NCI-H128 (cell line): ENCODE data around the gene GPA33.
"Not testable (repeated sequence)": the region's sequence is repeated elsewhere in the genome, so short reads cannot be mapped to it uniquely, and the experiment has no call there.

Source experiments
- DNase-seq: peaks from one replicate; lab custom pipeline; 2025; ENCODE audit not compliant: unreplicated experiment; lab: John Stamatoyannopoulos, UW

The GPA33 gene

GRCh38 chr1:167059045-167059808, 30.9 kb downstream of the GPA33 start:
- peak; percentile 67 for DNase-seq

DNA sequence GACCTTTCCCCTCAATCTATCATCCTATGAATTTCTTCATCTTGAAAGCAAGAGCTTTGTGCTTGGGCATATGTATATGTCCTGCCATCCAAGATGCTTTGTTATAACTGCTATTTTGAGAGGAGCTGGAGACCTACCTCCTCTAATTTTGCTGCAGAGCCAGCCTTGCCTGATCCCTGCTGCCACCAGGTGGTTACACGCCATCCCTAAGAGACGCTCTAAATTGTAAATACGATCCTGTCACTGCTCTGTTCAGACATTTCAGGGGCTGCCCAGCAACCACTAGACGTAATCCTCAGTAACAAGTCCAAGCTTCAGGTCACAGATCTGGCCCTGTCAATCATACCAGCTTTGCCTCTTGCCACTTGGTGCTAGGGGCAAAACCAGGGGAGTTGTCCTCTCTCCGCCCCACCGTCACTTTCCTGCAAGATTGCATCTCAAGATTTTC, 32.9 kb downstream of the GPA33 start:
- DNase-seq, result peak; percentile 60

GRCh38 chr1:167056529-167057231, 33.5 kb downstream of the GPA33 start:
- no peak for DNase-seq

GRCh38 chr1:167054946-167055630, 35.1 kb downstream of the GPA33 start:
- no peak for DNase-seq

- no peak for DNase-seq
Observed at GRCh38 chr1:167054531-167054930, 35.6 kb downstream of the GPA33 start.

DNA sequence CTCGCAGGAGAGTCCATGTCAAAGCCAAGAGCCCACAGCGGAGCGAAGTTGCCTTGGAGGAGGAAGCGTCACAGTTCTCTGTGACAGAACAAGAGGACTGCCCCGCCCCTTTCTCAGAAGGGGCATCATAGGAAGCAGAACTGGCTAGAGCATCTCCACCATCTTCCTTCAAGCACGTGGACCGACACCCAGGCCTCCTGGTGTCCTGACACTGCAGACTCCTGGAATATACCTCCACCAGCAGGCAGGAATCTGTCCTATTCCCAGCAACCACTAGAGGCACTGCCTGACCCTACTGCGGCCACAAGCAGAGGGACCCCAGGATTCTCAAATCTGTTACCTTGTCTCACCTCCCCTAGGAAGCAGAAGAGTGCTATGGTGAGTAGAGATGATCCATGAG, 37.8 kb downstream of the GPA33 start:
- DNase-seq, result no peak

DNA sequence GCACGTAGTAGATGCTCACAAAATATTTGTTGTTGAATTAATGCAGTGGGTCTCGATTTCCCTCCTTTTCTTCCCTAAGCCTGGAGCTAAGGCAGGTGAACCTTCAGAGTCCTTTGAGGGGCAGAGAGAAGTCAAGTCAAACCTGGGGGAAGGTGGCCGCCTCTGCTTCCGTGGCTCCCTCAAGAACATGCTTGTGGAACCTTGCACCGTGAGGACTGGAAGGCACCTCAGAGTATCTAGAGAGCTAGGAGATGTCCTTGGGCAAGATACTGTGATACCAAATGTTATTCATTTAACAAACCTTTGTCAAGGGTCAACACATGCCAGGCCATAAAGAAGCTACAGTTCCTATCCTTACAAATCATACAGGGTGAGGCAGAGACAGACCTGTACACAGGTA, 38.3 kb downstream of the GPA33 start:
- no peak for DNase-seq

- peak; percentile 86 for DNase-seq
Observed at GRCh38 chr1:167043752-167044488, 46.3 kb downstream of the GPA33 start.

DNA sequence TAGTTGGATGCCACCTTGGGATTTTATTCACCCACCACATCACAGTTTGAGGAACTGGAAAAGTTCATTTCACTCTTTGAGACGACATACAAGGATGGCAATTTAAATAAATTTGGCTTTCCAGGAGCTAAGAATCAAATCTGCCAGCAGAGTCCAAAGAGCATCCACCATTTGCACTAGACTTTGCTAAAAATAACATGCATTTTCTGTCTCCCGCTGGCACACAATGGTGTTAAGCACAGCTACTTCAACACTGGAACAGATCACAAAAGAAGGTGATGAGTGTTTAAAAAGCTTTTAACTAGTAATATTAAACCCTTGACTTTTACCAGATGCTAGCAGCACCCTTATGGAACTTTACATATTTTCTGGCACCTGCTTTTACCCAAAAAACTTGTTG, 56.5 kb downstream of the GPA33 start:
- DNase-seq, result peak; percentile 55

DNA sequence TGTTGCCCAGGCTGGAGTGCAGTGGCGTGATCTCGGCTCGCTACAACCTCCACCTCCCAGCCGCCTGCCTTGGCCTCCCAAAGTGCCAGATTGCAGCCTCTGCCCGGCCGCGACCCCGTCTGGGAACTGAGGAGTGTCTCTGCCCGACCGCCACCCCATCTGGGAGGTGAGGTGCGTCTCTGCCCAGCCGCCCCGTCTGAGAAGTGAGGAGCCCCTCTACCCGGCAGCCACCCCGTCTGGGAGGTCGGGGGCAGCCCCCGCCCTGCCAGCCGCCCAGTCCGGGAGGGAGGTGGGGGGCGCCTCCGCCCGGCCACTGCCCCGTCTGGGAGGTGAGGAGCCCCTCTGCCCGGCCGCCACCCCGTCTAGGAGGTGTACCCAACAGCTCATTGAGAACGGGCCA, 60.6 kb downstream of the GPA33 start:
- DNase-seq, result not testable (repeated sequence)

- DNase-seq, result no peak
Observed at GRCh38 chr1:167022384-167022783, 67.8 kb downstream of the GPA33 start.

DNA sequence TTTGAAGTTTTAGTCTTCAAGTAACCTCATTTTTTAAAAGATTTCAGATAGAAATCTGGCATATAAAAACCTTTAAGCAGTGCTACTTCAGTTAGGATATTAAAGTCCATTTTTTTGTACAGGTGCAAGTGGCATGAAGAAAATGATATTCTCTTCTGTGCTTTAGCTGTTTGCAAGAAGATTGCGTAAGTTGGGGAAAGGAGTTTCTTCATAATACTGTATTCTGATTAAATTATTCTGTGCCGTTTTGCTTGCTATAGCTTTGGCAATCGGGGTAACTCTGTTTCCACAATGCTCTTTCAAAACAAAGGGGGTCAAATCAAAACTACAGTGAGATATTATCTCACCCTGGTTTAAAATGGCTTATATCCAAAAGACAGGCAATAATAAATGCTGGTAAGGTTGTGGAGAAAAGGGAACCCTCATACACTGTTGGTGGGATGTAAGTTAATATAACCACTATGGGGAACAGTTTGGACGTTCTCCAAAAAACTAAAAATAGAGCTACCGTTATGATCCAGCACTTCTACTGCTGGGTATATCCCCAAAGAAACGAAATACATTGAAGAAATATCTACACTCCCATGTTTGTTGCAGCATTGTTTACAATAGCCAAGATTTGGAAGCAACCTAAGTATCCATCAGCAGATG, 74.0 kb downstream of the GPA33 start:
- DNase-seq, result no peak

DNA sequence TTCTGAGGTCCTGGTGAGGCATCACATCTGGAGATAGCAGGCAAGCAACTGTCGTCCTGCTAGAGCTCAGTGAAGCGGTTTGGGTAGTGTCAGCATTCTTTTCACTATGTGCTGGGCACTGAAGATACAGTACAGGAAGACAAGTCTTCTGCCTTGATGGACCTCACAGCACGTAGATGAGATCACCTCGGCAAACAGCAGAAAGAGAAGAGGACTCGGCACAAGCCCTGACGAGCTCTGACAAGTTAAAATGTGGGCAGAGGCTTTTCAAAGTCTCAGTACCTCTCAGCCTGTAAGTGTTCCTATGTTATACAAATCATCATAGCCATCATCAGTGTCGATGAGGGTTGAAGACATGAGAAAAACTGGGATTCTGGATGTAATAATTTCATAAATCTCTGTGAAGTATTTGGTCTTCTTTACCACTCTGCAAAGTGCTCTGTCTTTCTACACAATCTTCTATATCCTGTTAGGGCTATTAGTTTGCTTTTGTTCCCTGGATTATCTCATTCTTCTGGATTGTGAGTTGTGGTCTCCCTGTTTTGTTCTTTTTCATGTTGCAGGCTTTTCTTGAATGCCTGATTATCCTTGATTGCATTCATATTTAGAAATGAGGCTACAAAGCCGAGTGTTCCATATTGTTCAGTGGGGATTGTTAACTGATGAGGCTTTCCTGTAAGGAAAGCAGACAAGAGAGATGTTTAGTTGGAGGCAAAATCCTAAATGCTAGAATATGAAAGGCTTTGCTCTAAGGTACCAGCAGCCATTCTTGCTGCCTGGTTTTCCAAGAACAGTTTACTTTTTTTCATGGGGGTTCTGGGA, 76.9 kb downstream of the GPA33 start:
- no peak for DNase-seq

GRCh38 chr1:167012570-167012969, 77.6 kb downstream of the GPA33 start:
- no peak for DNase-seq

GRCh38 chr1:167011560-167012191, 78.5 kb downstream of the GPA33 start:
- no peak for DNase-seq

- DNase-seq, result no peak
Observed at GRCh38 chr1:167003711-167004110, 86.5 kb downstream of the GPA33 start.
